ENCODE data around the gene KREMEN1. TPM values are rescaled to one million over a fixed set of nuclear protein-coding genes. Genes with fewer than 3 reads are reported as not detected.
"Not testable (repeated sequence)": the region's sequence is repeated elsewhere in the genome, so short reads cannot be mapped to it uniquely, and the experiment has no call there.

KREMEN1 gene
- total RNA-seq, 4 donors from 2014 or later, result 7.5 to 35.8 (median 15.4) TPM

GRCh38 chr22:29115682-29116288 is 43.0 kb downstream of the KREMEN1 start:
- DNase-seq, result no peak
- in situ Hi-C loops (cut with MboI; ENCODE audit: low sequenced_read_pairs in 4 of 4), result no loop called here
- intact Hi-C loops (cut with DNase I; ENCODE audit: low total_unique reads), result no loop called here
- no peaks in the 10 kb centered on the region for H3K36me3 ChIP-seq
- H3K9me3 ChIP-seq, result no peaks in the 10 kb centered on the region
- H3K27me3 ChIP-seq, result no peaks in the 10 kb centered on the region
- no peak for TF ChIP-seq CTCF (IDR thresholded peaks at IDR 0.05 in 4 of 5, conservative IDR thresholded peaks at IDR 0.05 in 1 of 5)
- no peak for TF ChIP-seq POLR2A (IDR thresholded peaks at IDR 0.05)
- H3K4me1 ChIP-seq, result no peaks in the 10 kb centered on the region
- no peak for ATAC-seq
- H3K4me3 ChIP-seq, result no peak overlapping the region
- H3K27ac ChIP-seq, result no peak overlapping the region

- intact Hi-C loops (cut with DNase I; ENCODE audit: low total_unique reads) (no loop called here), in situ Hi-C loops (cut with MboI; ENCODE audit: low sequenced_read_pairs in 4 of 4) (no loop called here)
- H3K27me3 ChIP-seq, result no peaks in the 10 kb centered on the region
- no peak overlapping the region for H3K4me3 ChIP-seq
- TF ChIP-seq CTCF (IDR thresholded peaks at IDR 0.05 in 4 of 5, conservative IDR thresholded peaks at IDR 0.05 in 1 of 5), result no peak
- no peak for TF ChIP-seq POLR2A (IDR thresholded peaks at IDR 0.05)
- DNase-seq (no peak), ATAC-seq (no peak)
- H3K36me3 ChIP-seq, result no peaks in the 10 kb centered on the region
- no peaks in the 10 kb centered on the region for H3K9me3 ChIP-seq
- H3K4me1 ChIP-seq, result no peaks in the 10 kb centered on the region
- H3K27ac ChIP-seq, result no peak overlapping the region
These were observed 43.7 kb downstream of the KREMEN1 start for GRCh38 chr22:29116397-29117123.

- intact Hi-C loops (cut with DNase I; ENCODE audit: low total_unique reads), result no loop called here
- H3K27ac ChIP-seq, result no peak overlapping the region
- no peak overlapping the region for H3K4me3 ChIP-seq
These were observed 45.1 kb downstream of the KREMEN1 start for GRCh38 chr22:29117799-29118477.

GRCh38 chr22:29120098-29120912 is 47.5 kb downstream of the KREMEN1 start:
- in situ Hi-C loops (cut with MboI; ENCODE audit: low sequenced_read_pairs in 4 of 4), result not testable (repeated sequence)

More at GRCh38 chr22:29117799-29118477, 45.1 kb downstream of the KREMEN1 start:
- Histone ChIP-seq H3K36me3 (no peaks in the 10 kb centered on the region), H3K27me3 (no peaks in the 10 kb centered on the region), H3K9me3 (no peaks in the 10 kb centered on the region), H3K4me1 (no peaks in the 10 kb centered on the region)
- in situ Hi-C loops (cut with MboI; ENCODE audit: low sequenced_read_pairs in 4 of 4), result no loop called here
- DNase-seq (no peak), ATAC-seq (peak in 1 of 2 donors; percentile 33)
- TF ChIP-seq CTCF (IDR thresholded peaks at IDR 0.05 in 4 of 5, conservative IDR thresholded peaks at IDR 0.05 in 1 of 5) (no peak), POLR2A (IDR thresholded peaks at IDR 0.05) (no peak)

More at GRCh38 chr22:29120098-29120912, 47.5 kb downstream of the KREMEN1 start:
- H3K4me1 ChIP-seq; H3K4me3 ChIP-seq; intact Hi-C loops (cut with DNase I; ENCODE audit: low total_unique reads); H3K27me3 ChIP-seq; DNase-seq; ATAC-seq; H3K9me3 ChIP-seq; H3K36me3 ChIP-seq: not testable (repeated sequence)
- H3K27ac ChIP-seq, result peak overlapping the region in 3 of 4 donors; percentile 11 to 49 (median 14)
